Cardiac fibroblast (primary cell): ENCODE measurements around the gene OMG.
A peak's percentile ranks its signal among the peaks of the same experiment; 100 is the strongest.
"Not testable (repeated sequence)": the region's sequence is repeated elsewhere in the genome, so short reads cannot be mapped to it uniquely, and the experiment has no call there.

Experiments
- DNase-seq, 2 donors: peaks; one replicate each; pipeline versions ENCODE4 v3.0.0 to v3.0.0-alpha.2; 2010; ENCODE audit warnings: low read depth in 2 of 2
- H3K4me3 ChIP-seq, 2 donors: replicated peaks in 1 of 2; 1 replicate in 1 of 2; 2 replicates in 1 of 2; pipeline ENCODE4 v1.5.1; 2011; ENCODE audit warnings: low read depth in 2 of 2, low read length in 2 of 2, mild to moderate bottlenecking in 2 of 2, moderate library complexity in 1 of 2
- CTCF ChIP-seq: IDR thresholded peaks from one replicate; pipeline ENCODE4 v1.5.1; 2011; ENCODE audit warnings: low read depth, mild to moderate bottlenecking, low read length, inconsistent platforms

The OMG gene

GRCh38 chr17:31297090-31297489, at the start of gene OMG:
Gene OMG (minus strand): TSS chr17:31297239. CDS start chr17:31296331, 908 bp downstream.
- no peak within 1 kb of the TSS for H3K4me3 ChIP-seq
- DNase-seq, result no peak
- TF ChIP-seq CTCF, result no peak

- DNase-seq, H3K4me3 ChIP-seq: not testable (repeated sequence)
Measured at GRCh38 chr17:31345191-31345747, 48.2 kb upstream of the OMG start.

- TF ChIP-seq CTCF, result no peak
- peak; percentile 73 to 82 for DNase-seq
- H3K4me3 ChIP-seq, result no peak overlapping the region
Measured at GRCh38 chr17:31339906-31340661, 43.0 kb upstream of the OMG start.

- no peak overlapping the region for H3K4me3 ChIP-seq
- no peak for DNase-seq
- TF ChIP-seq CTCF, result no peak
Measured at GRCh38 chr17:31329221-31329620, 32.2 kb upstream of the OMG start.

- H3K4me3 ChIP-seq, result no peak overlapping the region
- no peak for TF ChIP-seq CTCF
- DNase-seq, result peak; percentile 32 to 56
Measured at GRCh38 chr17:31328160-31328535, 31.1 kb upstream of the OMG start.

GRCh38 chr17:31327534-31328159, 30.6 kb upstream of the OMG start:
- no peak for TF ChIP-seq CTCF
- H3K4me3 ChIP-seq, result no peak overlapping the region
- peak; percentile 72 to 90 for DNase-seq

GRCh38 chr17:31323551-31323950, 26.5 kb upstream of the OMG start:
- DNase-seq, result no peak
- no peak for TF ChIP-seq CTCF
- no peak overlapping the region for H3K4me3 ChIP-seq
